ENCODE measurements around the gene JAM3. TPM values are rescaled to one million over a fixed set of nuclear protein-coding genes. Genes with fewer than 3 reads are reported as not detected.

Gene JAM3
- 64.0 and 75.3 TPM in 2 replicates for total RNA-seq

DNA sequence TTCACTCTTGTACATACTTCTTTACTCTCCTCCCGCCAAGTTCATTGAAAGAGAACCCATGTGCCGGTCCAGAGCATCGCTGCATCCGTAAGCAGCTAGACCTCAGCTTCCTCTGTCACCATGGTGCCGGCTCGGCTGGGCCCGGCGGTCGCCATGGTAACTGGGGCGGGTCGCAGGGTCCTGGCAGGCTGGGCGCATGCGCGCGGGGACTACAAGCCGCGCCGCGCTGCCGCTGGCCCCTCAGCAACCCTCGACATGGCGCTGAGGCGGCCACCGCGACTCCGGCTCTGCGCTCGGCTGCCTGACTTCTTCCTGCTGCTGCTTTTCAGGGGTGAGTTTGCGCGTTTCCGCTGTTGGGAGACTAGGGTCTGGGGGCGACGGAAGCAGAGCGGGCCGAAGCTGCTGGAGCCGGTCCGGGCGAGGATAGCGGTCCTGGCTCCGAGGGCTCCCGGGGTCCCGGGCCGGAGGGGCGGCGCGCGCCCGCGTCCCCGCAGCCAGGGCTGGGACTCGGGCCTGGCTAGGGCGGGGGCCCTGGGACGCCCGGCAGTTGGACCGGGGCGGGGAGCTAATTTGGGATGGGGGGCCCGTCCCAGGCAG, at the start of gene JAM3:
TSS of gene JAM3 (plus strand) at position 244 of the 597 bp plus-strand sequence. CDS start at position 256, 12 bp downstream.

Other genes with a start within 250 kb of the JAM3 start
- not detected in 2 replicates for gene SPATA19, start 223.6 kb upstream of the JAM3 start, total RNA-seq
- 0.17 and 0.79 TPM in 2 replicates for gene IGSF9B, start 112.1 kb upstream of the JAM3 start, total RNA-seq
- 5.3 and 8.4 TPM in 2 replicates for gene NCAPD3, start 154.9 kb downstream of the JAM3 start, total RNA-seq
- 33.9 and 36.9 TPM in 2 replicates for gene VPS26B, start 155.6 kb downstream of the JAM3 start, total RNA-seq
- gene THYN1, start 184.3 kb downstream of the JAM3 start, total RNA-seq, result 69.8 and 90.0 TPM in 2 replicates
- 14.8 and 18.8 TPM in 2 replicates for gene ACAD8, start 184.5 kb downstream of the JAM3 start, total RNA-seq
- not detected in 2 replicates for gene GLB1L3, start 207.3 kb downstream of the JAM3 start, total RNA-seq

All from bronchial smooth muscle cell (primary cell).